ENCODE measurements around the gene CILP2. TPM values are rescaled to one million over a fixed set of nuclear protein-coding genes. Genes with fewer than 3 reads are reported as not detected.

The CILP2 gene
- total RNA-seq, 1 donor from 2014 or later = 0.23 TPM

- Mint-ChIP-seq H3K4me3 (ENCODE audit: unreplicated experiment) (peak overlapping the region; percentile 6), H3K4me1 (ENCODE audit: unreplicated experiment) (peaks cover 2% of the 10 kb centered on the region), H3K27ac (ENCODE audit: unreplicated experiment) (peak overlapping the region; percentile 57), H3K36me3 (ENCODE audit: low read depth, unreplicated experiment) (peaks cover 10% of the 10 kb centered on the region), H3K27me3 (ENCODE audit: unreplicated experiment) (peaks cover 27% of the 10 kb centered on the region), H3K9me3 (ENCODE audit: unreplicated experiment) (no peaks in the 10 kb centered on the region)
- no peak for DNase-seq (ENCODE audit: low spot score)
- TF ChIP-seq CTCF (IDR thresholded peaks at IDR 0.05; ENCODE audit: unreplicated experiment) = no peak
Measured at GRCh38 chr19:19533841-19534240, 4.2 kb upstream of the CILP2 start.

GRCh38 chr19:19534556-19535265, 3.4 kb upstream of the CILP2 start:
- no peak for DNase-seq (ENCODE audit: low spot score)
- H3K27me3 Mint-ChIP-seq (ENCODE audit: unreplicated experiment) = peaks cover 26% of the 10 kb centered on the region
- no peak for TF ChIP-seq CTCF (IDR thresholded peaks at IDR 0.05; ENCODE audit: unreplicated experiment)
- peaks cover 2% of the 10 kb centered on the region for H3K4me1 Mint-ChIP-seq (ENCODE audit: unreplicated experiment)
- H3K27ac Mint-ChIP-seq (ENCODE audit: unreplicated experiment) = no peak overlapping the region
- no peaks in the 10 kb centered on the region for H3K9me3 Mint-ChIP-seq (ENCODE audit: unreplicated experiment)
- H3K4me3 Mint-ChIP-seq (ENCODE audit: unreplicated experiment) = peak overlapping the region; percentile 6
- peaks cover 12% of the 10 kb centered on the region for H3K36me3 Mint-ChIP-seq (ENCODE audit: low read depth, unreplicated experiment)

- H3K4me1 Mint-ChIP-seq (ENCODE audit: unreplicated experiment) = peaks cover 2% of the 10 kb centered on the region
- H3K4me3 Mint-ChIP-seq (ENCODE audit: unreplicated experiment) = no peak overlapping the region
- no peak overlapping the region for H3K27ac Mint-ChIP-seq (ENCODE audit: unreplicated experiment)
- H3K27me3 Mint-ChIP-seq (ENCODE audit: unreplicated experiment) = peaks cover 24% of the 10 kb centered on the region
- no peak for DNase-seq (ENCODE audit: low spot score)
- TF ChIP-seq CTCF (IDR thresholded peaks at IDR 0.05; ENCODE audit: unreplicated experiment) = no peak
- H3K9me3 Mint-ChIP-seq (ENCODE audit: unreplicated experiment) = no peaks in the 10 kb centered on the region
- peaks cover 12% of the 10 kb centered on the region for H3K36me3 Mint-ChIP-seq (ENCODE audit: low read depth, unreplicated experiment)
Measured at GRCh38 chr19:19535311-19536191, 2.5 kb upstream of the CILP2 start.

- TF ChIP-seq CTCF (IDR thresholded peaks at IDR 0.05; ENCODE audit: unreplicated experiment) = no peak
- Mint-ChIP-seq H3K4me1 (ENCODE audit: unreplicated experiment) (no peaks in the 10 kb centered on the region), H3K36me3 (ENCODE audit: low read depth, unreplicated experiment) (peaks cover 12% of the 10 kb centered on the region), H3K27ac (ENCODE audit: unreplicated experiment) (no peak overlapping the region), H3K27me3 (ENCODE audit: unreplicated experiment) (peaks cover 22% of the 10 kb centered on the region), H3K9me3 (ENCODE audit: unreplicated experiment) (no peaks in the 10 kb centered on the region), H3K4me3 (ENCODE audit: unreplicated experiment) (peak overlapping the region; percentile 77)
- no peak for DNase-seq (ENCODE audit: low spot score)
Measured at GRCh38 chr19:19537075-19538048, 703 bp upstream of the CILP2 start.

All from endothelial cell (in vitro differentiated cells).